C4-2B (cell line): ENCODE data around the gene TMEM117.

Experiments
- ZFX ChIP-seq: fragments of 450-650 bp; IDR thresholded peaks from 2 replicates; pipeline ENCODE4 v1.6.1; 2017
- TF ChIP-seq, protein P1 (sequence below): fragments of 450-650 bp; conservative IDR thresholded peaks from 2 replicates; pipeline ENCODE4 v1.5.1; 2017; ENCODE audit warnings: mild to moderate bottlenecking

DNA sequence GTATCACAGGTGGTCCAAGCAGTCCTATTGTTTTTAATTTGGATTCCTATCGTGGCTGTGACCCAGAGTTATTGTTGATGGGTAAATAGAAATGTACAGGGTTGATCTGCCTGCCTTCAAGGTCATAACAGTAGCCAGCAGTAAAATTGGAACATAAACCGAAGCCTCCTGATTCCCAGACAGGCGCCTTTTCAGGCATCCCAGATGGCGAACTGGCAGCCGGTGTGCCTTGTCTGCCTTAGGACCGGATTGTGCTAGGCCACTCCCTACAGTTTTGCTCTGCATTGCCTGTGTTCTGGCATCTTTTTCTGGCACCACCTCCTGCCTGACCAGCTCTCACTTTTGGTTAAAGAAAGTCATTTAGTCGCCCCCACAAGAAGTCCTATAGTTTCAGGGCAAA is 22.2 kb downstream of the TMEM117 start:
- TF ChIP-seq, protein P1, sequence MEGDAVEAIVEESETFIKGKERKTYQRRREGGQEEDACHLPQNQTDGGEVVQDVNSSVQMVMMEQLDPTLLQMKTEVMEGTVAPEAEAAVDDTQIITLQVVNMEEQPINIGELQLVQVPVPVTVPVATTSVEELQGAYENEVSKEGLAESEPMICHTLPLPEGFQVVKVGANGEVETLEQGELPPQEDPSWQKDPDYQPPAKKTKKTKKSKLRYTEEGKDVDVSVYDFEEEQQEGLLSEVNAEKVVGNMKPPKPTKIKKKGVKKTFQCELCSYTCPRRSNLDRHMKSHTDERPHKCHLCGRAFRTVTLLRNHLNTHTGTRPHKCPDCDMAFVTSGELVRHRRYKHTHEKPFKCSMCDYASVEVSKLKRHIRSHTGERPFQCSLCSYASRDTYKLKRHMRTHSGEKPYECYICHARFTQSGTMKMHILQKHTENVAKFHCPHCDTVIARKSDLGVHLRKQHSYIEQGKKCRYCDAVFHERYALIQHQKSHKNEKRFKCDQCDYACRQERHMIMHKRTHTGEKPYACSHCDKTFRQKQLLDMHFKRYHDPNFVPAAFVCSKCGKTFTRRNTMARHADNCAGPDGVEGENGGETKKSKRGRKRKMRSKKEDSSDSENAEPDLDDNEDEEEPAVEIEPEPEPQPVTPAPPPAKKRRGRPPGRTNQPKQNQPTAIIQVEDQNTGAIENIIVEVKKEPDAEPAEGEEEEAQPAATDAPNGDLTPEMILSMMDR, result no peak
- no peak for TF ChIP-seq ZFX
